NCI-H446 treated with DMSO at 0.1 percent for 48 hours (cell line): ENCODE data around the gene CFHR5.
"Not testable (repeated sequence)": the region's sequence is repeated elsewhere in the genome, so short reads cannot be mapped to it uniquely, and the experiment has no call there.

Experiments used
- DNase-seq: peaks from one replicate; lab custom pipeline; 2025; lab: John Stamatoyannopoulos, UW

Gene CFHR5

GRCh38 chr1:196977278-196977677 lies at the start of gene CFHR5:
Gene CFHR5, plus strand, starts transcription at chr1:196977556. Its CDS starts 109 bp downstream, at chr1:196977665.
- DNase-seq: no peak

- not testable (repeated sequence) for DNase-seq
These were observed 44.5 kb upstream of the CFHR5 start for GRCh38 chr1:196932853-196933252.

GRCh38 chr1:196933531-196934189 lies 43.7 kb upstream of the CFHR5 start:
- peak; percentile 7 for DNase-seq

GRCh38 chr1:196941474-196941873 lies 35.9 kb upstream of the CFHR5 start:
- not testable (repeated sequence) for DNase-seq

GRCh38 chr1:196943568-196943967 lies 33.8 kb upstream of the CFHR5 start, which contains the start of gene CFHR2:
Gene CFHR2, plus strand, starts transcription at chr1:196943738. Its CDS starts 143 bp downstream, at chr1:196943881.
- not testable (repeated sequence) for DNase-seq

- DNase-seq: no peak
These were observed 25.5 kb upstream of the CFHR5 start for GRCh38 chr1:196951711-196952394.

GRCh38 chr1:196954778-196955177 lies 22.6 kb upstream of the CFHR5 start:
- no peak for DNase-seq

GRCh38 chr1:196955926-196956325 lies 21.4 kb upstream of the CFHR5 start:
- no peak for DNase-seq

GRCh38 chr1:196960854-196961253 lies 16.5 kb upstream of the CFHR5 start:
- no peak for DNase-seq

GRCh38 chr1:196970182-196970581 lies 7.2 kb upstream of the CFHR5 start:
- no peak for DNase-seq

GRCh38 chr1:196976278-196976677 lies 1.1 kb upstream of the CFHR5 start:
- DNase-seq: no peak

GRCh38 chr1:196980859-196981258 lies 3.5 kb downstream of the CFHR5 start:
- DNase-seq: no peak

GRCh38 chr1:196982247-196982646 lies 4.9 kb downstream of the CFHR5 start:
- not testable (repeated sequence) for DNase-seq

- not testable (repeated sequence) for DNase-seq
These were observed 14.7 kb downstream of the CFHR5 start for GRCh38 chr1:196991919-196992651.

GRCh38 chr1:196993916-196994315 lies 16.6 kb downstream of the CFHR5 start:
- DNase-seq: no peak

GRCh38 chr1:196997423-196997822 lies 20.1 kb downstream of the CFHR5 start:
- no peak for DNase-seq

GRCh38 chr1:197001828-197002227 lies 24.5 kb downstream of the CFHR5 start:
- no peak for DNase-seq

- DNase-seq: no peak
These were observed 25.8 kb downstream of the CFHR5 start for GRCh38 chr1:197003132-197003531.

- DNase-seq: no peak
These were observed 31.5 kb downstream of the CFHR5 start for GRCh38 chr1:197008861-197009260.

- no peak for DNase-seq
These were observed 34.3 kb downstream of the CFHR5 start for GRCh38 chr1:197011614-197012013.

- DNase-seq: no peak
These were observed 35.9 kb downstream of the CFHR5 start for GRCh38 chr1:197013234-197013633.

GRCh38 chr1:197016751-197017150 lies 39.4 kb downstream of the CFHR5 start:
- no peak for DNase-seq
